Neural progenitor cell (in vitro differentiated cells): Measurements from ENCODE around the gene EDEM3. TPM values are rescaled to one million over a fixed set of nuclear protein-coding genes. Genes with fewer than 3 reads are reported as not detected.

Source experiments
- DNase-seq: peaks from one replicate; pipeline ENCODE4 v3.0.0-alpha.2; 2016; ENCODE audit warnings: low spot score
- H2AFZ ChIP-seq: fragments of 200-600 bp; sonication (generic); replicated peaks from 2 replicates; pipeline ENCODE4 v1.6.1; 2016; ENCODE audit warnings: antibody characterized with exemption
- H3F3A ChIP-seq: fragments of 200-600 bp; sonication (generic); 2 replicates; pipeline ENCODE4 v1.6.1; 2016; ENCODE audit warnings: antibody characterized with exemption, low read depth
- H3K27ac ChIP-seq: fragments of 200-600 bp; sonication (generic); 2 replicates; pipeline ENCODE4 v1.5.1; 2016; ENCODE audit warnings: mild to moderate bottlenecking
- H3K27me3 ChIP-seq: fragments of 200-600 bp; sonication (generic); 2 replicates; pipeline ENCODE4 v1.6.1; 2016; ENCODE audit warnings: mild to moderate bottlenecking, moderate library complexity
- H3K36me3 ChIP-seq: fragments of 200-600 bp; sonication (generic); 2 replicates; pipeline ENCODE4 v1.5.1; 2016
- H3K4me1 ChIP-seq: fragments of 200-600 bp; sonication (generic); 2 replicates; pipeline ENCODE4 v1.6.1; 2016; ENCODE audit warnings: mixed run types
- H3K4me2 ChIP-seq: fragments of 200-600 bp; sonication (generic); 2 replicates; pipeline ENCODE4 v1.6.1; 2016
- H3K4me3 ChIP-seq: fragments of 200-600 bp; sonication (generic); 2 replicates; pipeline ENCODE4 v1.5.1; 2016
- H3K79me2 ChIP-seq: fragments of 200-600 bp; sonication (generic); 2 replicates; pipeline ENCODE4 v1.6.1; 2016; ENCODE audit warnings: low read depth
- H3K9ac ChIP-seq: fragments of 200-600 bp; sonication (generic); 2 replicates; pipeline ENCODE4 v1.6.1; 2016
- H3K9me3 ChIP-seq: fragments of 200-600 bp; sonication (generic); 2 replicates; pipeline ENCODE4 v1.5.1; 2016; ENCODE audit warnings: low read depth
- H4K20me1 ChIP-seq: fragments of 200-600 bp; sonication (generic); 2 replicates; pipeline ENCODE4 v1.6.1; 2016; ENCODE audit warnings: low read depth
- H3K27ac Mint-ChIP-seq: 3 replicates; pipeline ENCODE4 v1.8.0; 2021; ENCODE audit warnings: mixed read lengths
- H3K27me3 Mint-ChIP-seq: 2 replicates; pipeline ENCODE4 v1.8.0; 2022; ENCODE audit warnings: low read depth, mild to moderate bottlenecking, inconsistent platforms, moderate library complexity, mixed read lengths; ENCODE audit not compliant: insufficient read depth
- H3K36me3 Mint-ChIP-seq: 3 replicates; pipeline ENCODE4 v1.8.0; 2021; ENCODE audit warnings: mixed read lengths
- H3K4me1 Mint-ChIP-seq: 3 replicates; pipeline ENCODE4 v1.8.0; 2021; ENCODE audit warnings: mixed read lengths
- H3K4me3 Mint-ChIP-seq: 3 replicates; pipeline ENCODE4 v1.8.0; 2021; ENCODE audit warnings: mild to moderate bottlenecking, moderate library complexity, mixed read lengths
- H3K9me3 Mint-ChIP-seq: 3 replicates; pipeline ENCODE4 v1.8.0; 2020; ENCODE audit warnings: mixed read lengths
- EZH2 ChIP-seq: fragments of 200-600 bp; sonication (generic); IDR thresholded peaks from 2 replicates; pipeline ENCODE4 v1.6.1; 2017; ENCODE audit warnings: antibody characterized with exemption, mild to moderate bottlenecking, moderate library complexity
- EZH2phosphoT487 ChIP-seq: fragments of 200-600 bp; sonication (generic); IDR thresholded peaks from 2 replicates; pipeline ENCODE4 v1.6.1; 2017; ENCODE audit warnings: antibody characterized with exemption
- total RNA-seq: library from RNA; depleted of rRNA; stranded (reverse); fragments of >200 nt; gene quantifications from 2 replicates; pipeline ENCODE4 v1.2.3, GENCODE V29; 2015; ENCODE audit warnings: low replicate concordance
- TF ChIP-seq, protein P1 (sequence below): fragments of 200-600 bp; sonication (generic); IDR thresholded peaks from 2 replicates; pipeline ENCODE4 v1.5.1; 2017; ENCODE audit warnings: antibody characterized with exemption, mild to moderate bottlenecking

The EDEM3 gene
- total RNA-seq, 1 donor from 2014 or later = 32.9 TPM

DNA sequence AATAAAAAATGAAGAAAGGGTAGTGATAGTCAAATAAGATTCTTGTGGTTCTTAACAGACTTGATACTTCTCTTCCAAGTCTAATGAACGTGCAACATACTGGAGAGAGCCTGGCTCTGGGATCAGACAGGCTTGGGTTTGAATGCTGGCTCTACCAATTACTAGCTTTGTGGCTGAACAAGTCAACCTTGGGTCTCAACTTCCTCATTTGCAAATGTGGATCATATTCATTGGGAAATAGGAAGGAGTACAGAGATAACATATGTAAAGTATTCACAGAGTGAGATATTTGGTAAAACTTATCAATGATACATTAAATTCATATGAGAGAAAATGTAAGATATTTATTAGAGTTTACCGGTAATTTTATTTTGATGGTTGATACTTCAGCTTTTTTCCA lies 2.0 kb downstream of the EDEM3 start:
- Histone ChIP-seq H3K27ac (no peak overlapping the region), H2AFZ (no peak overlapping the region), H3K9ac (no peak overlapping the region), H3K36me3 (no peaks in the 10 kb centered on the region), H3K79me2 (peaks cover 17% of the 10 kb centered on the region), H3K9me3 (no peaks in the 10 kb centered on the region), H3K4me1 (peaks cover 14% of the 10 kb centered on the region), H3F3A (peaks cover 11% of the 10 kb centered on the region), H3K4me2 (no peak overlapping the region), H3K27me3 (peaks cover 16% of the 10 kb centered on the region), H4K20me1 (peaks cover 13% of the 10 kb centered on the region), H3K4me3 (no peak overlapping the region)
- H3K4me3 Mint-ChIP-seq = peak overlapping the region; percentile 92
- H3K27ac Mint-ChIP-seq = no peak overlapping the region
- no peaks in the 10 kb centered on the region for H3K9me3 Mint-ChIP-seq
- TF ChIP-seq EZH2 = no peak
- TF ChIP-seq, protein P1, sequence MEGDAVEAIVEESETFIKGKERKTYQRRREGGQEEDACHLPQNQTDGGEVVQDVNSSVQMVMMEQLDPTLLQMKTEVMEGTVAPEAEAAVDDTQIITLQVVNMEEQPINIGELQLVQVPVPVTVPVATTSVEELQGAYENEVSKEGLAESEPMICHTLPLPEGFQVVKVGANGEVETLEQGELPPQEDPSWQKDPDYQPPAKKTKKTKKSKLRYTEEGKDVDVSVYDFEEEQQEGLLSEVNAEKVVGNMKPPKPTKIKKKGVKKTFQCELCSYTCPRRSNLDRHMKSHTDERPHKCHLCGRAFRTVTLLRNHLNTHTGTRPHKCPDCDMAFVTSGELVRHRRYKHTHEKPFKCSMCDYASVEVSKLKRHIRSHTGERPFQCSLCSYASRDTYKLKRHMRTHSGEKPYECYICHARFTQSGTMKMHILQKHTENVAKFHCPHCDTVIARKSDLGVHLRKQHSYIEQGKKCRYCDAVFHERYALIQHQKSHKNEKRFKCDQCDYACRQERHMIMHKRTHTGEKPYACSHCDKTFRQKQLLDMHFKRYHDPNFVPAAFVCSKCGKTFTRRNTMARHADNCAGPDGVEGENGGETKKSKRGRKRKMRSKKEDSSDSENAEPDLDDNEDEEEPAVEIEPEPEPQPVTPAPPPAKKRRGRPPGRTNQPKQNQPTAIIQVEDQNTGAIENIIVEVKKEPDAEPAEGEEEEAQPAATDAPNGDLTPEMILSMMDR = no peak
- TF ChIP-seq EZH2phosphoT487 = no peak
- no peaks in the 10 kb centered on the region for H3K36me3 Mint-ChIP-seq
- H3K27me3 Mint-ChIP-seq = peaks cover 4% of the 10 kb centered on the region
- DNase-seq = no peak
- H3K4me1 Mint-ChIP-seq = peaks cover 20% of the 10 kb centered on the region

DNA sequence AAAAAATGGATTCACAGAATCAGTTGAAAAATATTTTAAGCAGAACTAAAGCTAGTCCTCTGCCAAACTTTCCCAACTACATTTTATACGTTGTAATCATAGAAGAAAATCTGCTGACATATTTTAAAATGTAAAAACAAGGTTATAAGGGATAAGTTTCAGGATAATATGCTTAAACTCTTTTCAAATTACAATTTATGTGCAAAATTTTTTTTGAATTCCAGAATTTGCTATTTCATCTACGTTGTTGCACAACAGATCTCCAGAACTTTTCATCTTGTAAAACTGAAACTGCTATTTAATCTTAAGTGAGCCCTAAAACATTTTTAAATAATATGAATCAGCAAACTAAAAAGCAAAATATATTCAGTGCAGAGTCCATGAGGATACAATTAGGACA lies 5.9 kb downstream of the EDEM3 start:
- Histone ChIP-seq H3K4me3 (no peak overlapping the region), H3K79me2 (peaks cover 14% of the 10 kb centered on the region), H3K4me1 (peaks cover 7% of the 10 kb centered on the region), H2AFZ (no peak overlapping the region), H3K36me3 (no peaks in the 10 kb centered on the region), H3K27ac (no peak overlapping the region), H3F3A (peaks cover 5% of the 10 kb centered on the region), H3K27me3 (no peaks in the 10 kb centered on the region), H3K9me3 (no peaks in the 10 kb centered on the region), H3K9ac (no peak overlapping the region), H3K4me2 (no peak overlapping the region), H4K20me1 (peaks cover 7% of the 10 kb centered on the region)
- Mint-ChIP-seq H3K4me3 (no peak overlapping the region), H3K27me3 (peaks cover 2% of the 10 kb centered on the region), H3K36me3 (no peaks in the 10 kb centered on the region), H3K27ac (no peak overlapping the region), H3K9me3 (no peaks in the 10 kb centered on the region), H3K4me1 (peaks cover 12% of the 10 kb centered on the region)
- DNase-seq = no peak
- TF ChIP-seq, protein P1 = no peak
- TF ChIP-seq EZH2 (no peak), EZH2phosphoT487 (no peak)

DNA sequence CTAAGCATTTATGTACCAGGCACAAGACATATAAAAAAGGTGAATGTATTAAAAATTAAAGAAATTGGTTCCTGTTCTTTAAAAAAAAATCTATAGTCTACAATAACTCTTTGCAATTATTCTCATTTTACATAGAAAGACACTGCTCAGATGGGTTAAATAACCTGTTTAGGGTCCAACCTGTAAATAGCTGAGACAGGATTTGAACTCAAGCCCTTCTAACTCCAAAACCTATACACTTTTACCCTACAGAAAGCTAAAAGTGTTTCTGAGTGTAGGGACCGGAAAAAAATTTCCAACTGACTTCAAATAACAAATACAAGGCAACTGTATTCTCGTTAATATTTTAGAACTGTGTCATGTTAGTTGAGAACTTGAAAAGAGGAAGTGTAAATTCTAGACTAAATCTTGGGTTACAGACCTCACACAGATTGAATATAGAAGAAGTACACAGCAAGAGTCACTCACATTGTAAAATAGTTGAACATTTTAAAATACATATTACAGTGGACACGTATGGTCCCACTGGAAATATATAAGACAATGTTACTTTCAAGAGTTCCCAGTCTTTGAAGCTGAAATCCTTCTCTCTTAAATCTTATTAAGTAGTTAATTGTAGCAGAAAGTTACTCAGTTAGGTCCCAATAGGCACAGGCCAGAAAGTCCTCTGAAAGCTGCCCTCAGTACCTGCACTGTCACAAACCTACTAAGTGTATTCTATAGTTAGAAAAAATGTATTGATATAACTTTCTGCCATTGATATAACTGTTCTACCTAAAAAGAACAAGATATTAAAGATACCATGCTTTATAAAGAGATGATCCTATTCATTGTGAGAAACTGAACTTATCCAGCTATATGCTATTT lies 7.3 kb downstream of the EDEM3 start:
- Histone ChIP-seq H3F3A (peaks cover 4% of the 10 kb centered on the region), H3K27ac (no peak overlapping the region), H2AFZ (no peak overlapping the region), H3K4me1 (no peaks in the 10 kb centered on the region), H3K36me3 (no peaks in the 10 kb centered on the region), H3K79me2 (peaks cover under 1% of the 10 kb centered on the region), H3K9ac (no peak overlapping the region), H3K9me3 (no peaks in the 10 kb centered on the region), H3K4me2 (no peak overlapping the region), H4K20me1 (no peaks in the 10 kb centered on the region), H3K27me3 (no peaks in the 10 kb centered on the region), H3K4me3 (no peak overlapping the region)
- no peaks in the 10 kb centered on the region for H3K4me1 Mint-ChIP-seq
- no peak overlapping the region for H3K4me3 Mint-ChIP-seq
- no peak overlapping the region for H3K27ac Mint-ChIP-seq
- peaks cover 2% of the 10 kb centered on the region for H3K27me3 Mint-ChIP-seq
- TF ChIP-seq, protein P1 = no peak
- TF ChIP-seq EZH2 = no peak
- no peak for TF ChIP-seq EZH2phosphoT487
- no peaks in the 10 kb centered on the region for H3K36me3 Mint-ChIP-seq
- H3K9me3 Mint-ChIP-seq = no peaks in the 10 kb centered on the region
- no peak for DNase-seq
